ENCODE results near the gene RTTN.
"Not testable (repeated sequence)": the region's sequence is repeated elsewhere in the genome, so short reads cannot be mapped to it uniquely, and the experiment has no call there.

The RTTN gene

GRCh38 chr18:70116949-70117348, 88.5 kb downstream of the RTTN start:
- TF ChIP-seq CTCF (IDR thresholded peaks at IDR 0.05; ENCODE audit: low read depth, low read length) = no peak
- no peak overlapping the region for H3K4me3 ChIP-seq (ENCODE audit: low read depth, low read length)
- no peak for DNase-seq (ENCODE audit: low read depth, low spot score)
- in situ Hi-C loops (cut with HindIII; ENCODE audit: low sequenced_read_pairs) = no loop called here

DNA sequence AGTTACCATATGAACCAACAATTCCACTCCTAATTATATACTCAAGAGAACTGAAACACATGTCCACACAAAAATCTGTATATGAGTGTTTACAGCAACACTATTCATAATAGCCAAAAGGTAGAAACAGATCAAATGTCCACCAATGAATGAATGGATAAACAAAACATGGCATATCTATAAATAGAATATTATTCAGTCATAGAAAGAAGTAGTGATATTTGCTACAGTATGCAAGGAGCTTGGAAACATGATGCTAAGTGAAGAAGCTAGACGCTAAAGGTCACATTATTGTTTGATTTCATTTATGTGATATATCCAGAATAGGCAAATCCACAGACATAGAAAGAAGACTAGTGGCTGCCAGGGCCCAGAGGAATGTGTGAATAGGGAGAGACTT, 92.0 kb downstream of the RTTN start:
- no peak for DNase-seq (ENCODE audit: low read depth, low spot score)
- TF ChIP-seq CTCF (IDR thresholded peaks at IDR 0.05; ENCODE audit: low read depth, low read length) = no peak
- in situ Hi-C loops (cut with HindIII; ENCODE audit: low sequenced_read_pairs) = no loop called here
- H3K4me3 ChIP-seq (ENCODE audit: low read depth, low read length) = no peak overlapping the region

DNA sequence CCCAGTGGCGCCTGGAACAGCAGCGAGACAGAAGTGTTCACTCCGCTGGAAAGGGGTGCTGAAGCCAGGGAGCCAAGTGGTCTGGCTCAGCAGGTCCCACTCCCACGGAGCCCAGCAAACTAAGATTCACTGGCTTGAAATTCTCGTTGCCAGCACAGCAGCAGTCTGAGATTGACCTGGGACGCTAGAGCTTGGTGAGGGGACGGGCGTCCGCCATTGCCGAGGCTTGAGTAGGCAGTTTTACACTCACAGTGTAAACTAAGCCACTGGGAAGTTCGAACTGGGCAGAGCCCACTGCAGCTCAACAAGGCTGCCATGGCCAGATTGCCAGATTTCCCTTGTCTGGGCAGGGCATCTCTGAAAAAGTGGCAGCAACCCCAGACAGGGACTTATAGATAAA, 94.8 kb downstream of the RTTN start:
- in situ Hi-C loops (cut with HindIII; ENCODE audit: low sequenced_read_pairs) = no loop called here
- DNase-seq (ENCODE audit: low read depth, low spot score) = no peak
- no peak overlapping the region for H3K4me3 ChIP-seq (ENCODE audit: low read depth, low read length)
- TF ChIP-seq CTCF (IDR thresholded peaks at IDR 0.05; ENCODE audit: low read depth, low read length) = no peak

DNA sequence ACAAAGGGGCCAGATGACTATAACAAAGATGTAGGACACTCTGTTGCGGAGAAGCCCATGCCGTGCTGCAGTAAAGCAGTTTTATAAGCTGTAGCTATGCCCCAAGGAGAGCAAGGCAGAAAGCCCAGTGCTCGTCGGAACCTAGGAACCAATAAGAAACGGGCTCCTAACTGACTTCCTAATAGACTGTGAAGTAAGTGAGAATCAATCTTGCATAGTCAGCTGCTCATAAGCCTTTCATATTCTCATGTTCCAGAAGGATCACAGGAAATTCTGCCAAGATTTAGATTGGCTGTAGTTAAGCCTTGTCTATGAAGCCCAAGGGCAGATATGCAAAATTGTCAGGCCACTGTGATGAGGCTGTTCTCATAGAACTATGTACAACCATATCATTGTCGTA, 98.4 kb downstream of the RTTN start:
- in situ Hi-C loops (cut with HindIII; ENCODE audit: low sequenced_read_pairs) = no loop called here
- DNase-seq (ENCODE audit: low read depth, low spot score) = no peak
- no peak overlapping the region for H3K4me3 ChIP-seq (ENCODE audit: low read depth, low read length)
- no peak for TF ChIP-seq CTCF (IDR thresholded peaks at IDR 0.05; ENCODE audit: low read depth, low read length)

DNA sequence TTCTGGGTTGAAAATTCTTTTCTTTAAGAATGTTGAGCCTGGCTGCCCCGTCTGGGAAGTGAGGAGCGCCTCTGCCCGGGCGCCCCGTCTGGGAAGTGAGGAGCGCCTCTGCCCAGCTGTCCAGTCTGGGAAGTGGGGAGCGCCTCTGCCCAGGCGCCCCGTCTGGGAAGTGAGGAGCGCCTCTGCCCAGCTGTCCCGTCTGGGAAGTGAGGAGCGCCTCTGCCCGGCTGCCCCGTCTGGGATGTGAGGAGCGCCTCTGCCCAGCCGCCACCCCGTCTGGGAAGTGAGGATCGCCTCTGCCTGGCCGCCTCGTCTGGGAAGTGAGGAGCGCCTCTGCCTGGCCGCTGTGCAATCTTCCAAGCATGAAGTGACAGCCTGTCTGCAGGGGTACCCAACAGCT, 102.6 kb downstream of the RTTN start:
- in situ Hi-C loops (cut with HindIII; ENCODE audit: low sequenced_read_pairs); H3K4me3 ChIP-seq (ENCODE audit: low read depth, low read length); DNase-seq (ENCODE audit: low read depth, low spot score): not testable (repeated sequence)

DNA sequence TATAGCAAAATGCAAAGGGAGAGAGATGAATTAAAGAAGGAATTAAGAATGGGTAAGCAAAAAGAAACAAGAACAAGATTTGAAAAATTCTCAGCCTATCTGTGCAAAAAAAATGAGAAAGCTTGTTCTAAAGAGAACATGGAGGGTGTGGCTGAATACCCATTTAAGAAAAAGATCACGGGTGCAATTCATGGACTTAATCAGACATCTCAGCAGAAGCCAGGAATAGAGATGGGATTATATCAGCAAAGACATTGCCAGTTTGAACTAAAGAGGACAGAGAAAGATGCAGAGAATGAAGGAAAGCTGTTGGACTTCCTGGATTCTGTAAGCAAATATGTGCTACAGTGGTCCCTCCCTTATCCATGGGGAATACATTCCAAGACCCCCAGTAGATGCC, 115.6 kb downstream of the RTTN start:
- no peak for DNase-seq (ENCODE audit: low read depth, low spot score)
- in situ Hi-C loops (cut with HindIII; ENCODE audit: low sequenced_read_pairs) = no loop called here
- no peak for TF ChIP-seq CTCF (IDR thresholded peaks at IDR 0.05; ENCODE audit: low read depth, low read length)
- H3K4me3 ChIP-seq (ENCODE audit: low read depth, low read length) = no peak overlapping the region

- H3K4me3 ChIP-seq (ENCODE audit: low read depth, low read length) = no peak overlapping the region
- DNase-seq (ENCODE audit: low read depth, low spot score) = no peak
- TF ChIP-seq CTCF (IDR thresholded peaks at IDR 0.05; ENCODE audit: low read depth, low read length) = no peak
- in situ Hi-C loops (cut with HindIII; ENCODE audit: low sequenced_read_pairs) = no loop called here
Observed at GRCh38 chr18:70086085-70086484, 119.4 kb downstream of the RTTN start.

Data from astrocyte of the spinal cord (primary cell).